Heart left ventricle (tissue), 13 donors: ENCODE data around the gene EIF4G1.

Experiments
- CTCF ChIP-seq, 12 donors: fragments of 200-600 bp; sonication (generic) in 4 of 12; IDR thresholded peaks; one replicate each; pipeline versions ENCODE4 v1.5.0 to v1.8.0; 2018 to 2022; ENCODE audit warnings: antibody characterized with exemption in 12 of 12, mild to moderate bottlenecking in 5 of 12
- POLR2A ChIP-seq, 2 donors: fragments of 450-650 bp; IDR thresholded peaks; one replicate each; pipeline ENCODE4 v1.6.1; 2017; ENCODE audit warnings: antibody characterized with exemption in 2 of 2, mild to moderate bottlenecking in 2 of 2, moderate library complexity in 2 of 2
- donor health status: ischemic (EF 13 %, LVEDD 7.1; RV severe dilation, severe dysfunction).
- donor health status: DM: no; HTN: yes; CAD: no.
- donor health status: DM: no; HTN: no; CAD: no.
- donor health status: ischemic (EF 25% LVEDD 6.9; RV normal size, moderate dysfunction).
- donor health status: ischemic (EF 25% LVEDD 5.7; RV mildly dilated, moderate dysfunction).
- donor health status: ischemic (EF 35%, LVEDD 5.7; RV mildly dilated, moderate dysfunction).
- donor health status: nonischemic (EF 11% LVEDD 7.7; RV severe dilation, severe dysfunction).
- donor health status: DM: yes; HTN: yes; CAD: no.
- donor health status: PGD.
- donor health status: ischemic (EF 29% LVEDD 5.4; RV normal size, mild dysfunction).
- donor health status: nonischemic (EF 23%, LVEDD 6.1; RV moderate dilation, normal function).

- TF ChIP-seq CTCF (IDR thresholded peaks at IDR 0.05) (no peak), POLR2A (IDR thresholded peaks at IDR 0.05) (no peak)
Observed at GRCh38 chr3:184372911-184373310, 58.5 kb downstream of the EIF4G1 start.
